ENCODE results near the gene BBS2.

Gene BBS2

DNA sequence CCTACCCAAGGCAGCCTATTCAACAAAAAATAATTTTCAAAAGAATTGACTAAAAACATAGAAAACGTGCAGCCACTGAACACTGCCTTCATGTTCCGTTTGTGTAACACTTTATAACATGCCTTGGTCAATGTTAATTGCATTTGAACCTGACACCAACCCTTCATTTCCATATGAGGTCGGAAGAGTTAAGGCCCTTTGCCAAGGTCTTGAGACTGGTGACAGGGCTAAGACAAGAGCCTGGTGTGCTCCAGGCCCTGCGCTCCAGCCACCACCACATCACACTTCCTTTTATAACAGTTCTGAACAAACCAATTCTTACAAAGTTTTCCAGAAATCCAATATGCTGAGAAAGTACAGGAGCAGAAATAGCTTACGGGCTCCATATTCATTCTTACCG, 4.2 kb downstream of the BBS2 start:
- no peak for DNase-seq (ENCODE audit: low read depth, low spot score)
- CTCF ChIA-PET, result interaction anchor here (1.3 to 5.4 kb wide), 5 partner anchors 9 to 185 kb away, joined by 3 to 49 read pairs (median 15); no protein-coding TSS in a partner anchor
- H3K4me3 ChIP-seq (ENCODE audit: low read depth, low read length), result no peak overlapping the region
- TF ChIP-seq, protein P1, sequence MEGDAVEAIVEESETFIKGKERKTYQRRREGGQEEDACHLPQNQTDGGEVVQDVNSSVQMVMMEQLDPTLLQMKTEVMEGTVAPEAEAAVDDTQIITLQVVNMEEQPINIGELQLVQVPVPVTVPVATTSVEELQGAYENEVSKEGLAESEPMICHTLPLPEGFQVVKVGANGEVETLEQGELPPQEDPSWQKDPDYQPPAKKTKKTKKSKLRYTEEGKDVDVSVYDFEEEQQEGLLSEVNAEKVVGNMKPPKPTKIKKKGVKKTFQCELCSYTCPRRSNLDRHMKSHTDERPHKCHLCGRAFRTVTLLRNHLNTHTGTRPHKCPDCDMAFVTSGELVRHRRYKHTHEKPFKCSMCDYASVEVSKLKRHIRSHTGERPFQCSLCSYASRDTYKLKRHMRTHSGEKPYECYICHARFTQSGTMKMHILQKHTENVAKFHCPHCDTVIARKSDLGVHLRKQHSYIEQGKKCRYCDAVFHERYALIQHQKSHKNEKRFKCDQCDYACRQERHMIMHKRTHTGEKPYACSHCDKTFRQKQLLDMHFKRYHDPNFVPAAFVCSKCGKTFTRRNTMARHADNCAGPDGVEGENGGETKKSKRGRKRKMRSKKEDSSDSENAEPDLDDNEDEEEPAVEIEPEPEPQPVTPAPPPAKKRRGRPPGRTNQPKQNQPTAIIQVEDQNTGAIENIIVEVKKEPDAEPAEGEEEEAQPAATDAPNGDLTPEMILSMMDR (IDR thresholded peaks at IDR 0.05; ENCODE audit: insufficient read depth, low read length, missing control alignments), result no peak
- POLR2A ChIA-PET, result no interaction called here

DNA sequence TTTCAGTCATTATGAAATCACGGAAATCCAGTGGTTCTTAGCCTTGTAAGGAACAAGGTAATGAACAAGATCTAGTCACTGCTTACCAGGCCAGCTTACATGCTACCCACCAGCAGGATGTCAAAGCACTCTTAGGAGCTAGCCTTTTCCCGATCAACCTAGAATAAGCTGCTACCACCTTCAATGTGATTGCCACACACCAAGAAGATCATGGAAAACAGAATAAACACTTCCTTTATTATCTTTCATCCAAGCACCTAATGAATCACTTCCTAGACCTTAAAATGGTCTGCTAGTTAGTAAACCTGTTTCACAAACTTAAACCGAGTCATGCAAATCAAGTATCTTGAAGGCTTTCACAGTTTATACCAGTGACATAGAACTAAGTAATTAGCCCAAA, 5.0 kb downstream of the BBS2 start:
- CTCF ChIA-PET, result interaction anchor here (0.8 to 5.9 kb wide), 11 partner anchors 9 to 187 kb away, joined by 3 to 74 read pairs (median 7); partner anchors contain the start of gene MT1E
- H3K4me3 ChIP-seq (ENCODE audit: low read depth, low read length), result no peak overlapping the region
- no peak for DNase-seq (ENCODE audit: low read depth, low spot score)
- TF ChIP-seq, protein P1 (IDR thresholded peaks at IDR 0.05; ENCODE audit: insufficient read depth, low read length, missing control alignments), result no peak
- POLR2A ChIA-PET, result interaction anchor here (1.1 kb wide), 1 partner anchor 111 kb away, joined by 3 read pairs; the partner anchor contains the start of gene MT1E

DNA sequence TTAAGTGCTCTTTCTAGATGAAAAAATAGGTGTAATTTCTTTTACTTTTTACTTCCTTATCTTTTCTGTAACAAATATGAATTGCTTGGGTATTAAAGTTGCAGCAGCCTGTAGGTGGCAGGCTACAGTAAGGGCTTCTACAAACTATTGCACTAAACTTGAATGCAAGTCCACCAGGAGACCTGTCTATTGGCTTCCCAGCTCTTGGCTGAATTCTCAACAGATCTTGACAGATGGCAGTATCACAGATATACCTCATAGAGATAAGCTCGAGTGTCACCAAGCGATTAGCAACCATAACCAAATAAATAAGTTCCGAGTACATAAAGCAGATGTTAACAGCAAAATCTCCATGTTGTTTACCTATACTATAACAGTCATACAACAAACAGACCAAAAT, 5.9 kb downstream of the BBS2 start:
- H3K4me3 ChIP-seq (ENCODE audit: low read depth, low read length), result no peak overlapping the region
- POLR2A ChIA-PET, result interaction anchor here (1.1 kb wide), 1 partner anchor 112 kb away, joined by 3 read pairs; the partner anchor contains the start of gene MT1E
- CTCF ChIA-PET, result interaction anchor here (0.7 to 5.9 kb wide), 24 partner anchors 8 to 275 kb away, joined by 3 to 74 read pairs (median 4); partner anchors contain the start of gene MT1E
- DNase-seq (ENCODE audit: low read depth, low spot score), result peak; percentile 16
- TF ChIP-seq, protein P1 (IDR thresholded peaks at IDR 0.05; ENCODE audit: insufficient read depth, low read length, missing control alignments), result peak; percentile 58

DNA sequence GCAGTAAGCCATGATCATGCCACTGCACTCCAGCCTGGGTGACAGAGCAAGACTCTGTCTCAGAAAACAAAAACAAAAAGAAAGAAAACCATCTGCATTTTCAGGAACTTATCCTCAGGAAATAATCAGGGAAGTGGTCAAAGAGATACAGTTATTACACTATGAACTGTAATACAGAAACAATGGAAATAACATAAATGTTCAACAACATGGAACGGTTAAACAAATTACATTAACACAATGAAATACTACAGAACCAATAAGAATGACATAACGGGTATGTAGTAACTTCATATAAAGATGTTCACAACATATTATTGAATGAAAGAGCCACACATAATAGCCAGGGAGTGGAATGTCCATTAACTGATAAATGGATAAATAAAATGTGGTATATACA, 6.7 kb downstream of the BBS2 start:
- no peak for DNase-seq (ENCODE audit: low read depth, low spot score)
- no peak overlapping the region for H3K4me3 ChIP-seq (ENCODE audit: low read depth, low read length)
- TF ChIP-seq, protein P1 (IDR thresholded peaks at IDR 0.05; ENCODE audit: insufficient read depth, low read length, missing control alignments), result no peak
- POLR2A ChIA-PET, result no interaction called here
- CTCF ChIA-PET, result interaction anchor here (0.6 to 5.9 kb wide), 17 partner anchors 9 to 276 kb away, joined by 3 to 74 read pairs (median 7); no protein-coding TSS in a partner anchor

DNA sequence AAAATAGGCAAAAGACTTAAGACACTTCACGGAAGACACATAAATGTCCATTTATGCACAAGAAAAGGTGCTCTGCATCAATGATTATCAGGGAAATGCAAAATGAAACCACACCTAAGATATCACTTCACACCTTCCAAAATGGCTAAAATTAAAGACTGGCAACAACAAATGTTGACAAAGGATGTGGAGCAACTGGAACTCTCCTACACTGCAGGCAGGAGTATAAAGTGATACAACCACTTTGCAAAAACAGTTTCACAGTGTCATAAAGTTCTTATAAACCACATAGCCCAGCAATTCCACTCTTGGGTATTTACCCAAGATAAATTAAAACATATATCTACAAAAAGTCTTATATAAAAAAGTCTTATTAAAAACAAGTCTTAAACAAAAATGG, 7.8 kb downstream of the BBS2 start:
- ChIA-PET POLR2A (no interaction called here), CTCF (interaction anchor here (1.5 to 5.9 kb wide), 4 partner anchors 9 to 190 kb away, joined by 4 to 74 read pairs (median 42); no protein-coding TSS in a partner anchor)
- TF ChIP-seq, protein P1 (IDR thresholded peaks at IDR 0.05; ENCODE audit: insufficient read depth, low read length, missing control alignments), result no peak
- no peak overlapping the region for H3K4me3 ChIP-seq (ENCODE audit: low read depth, low read length)
- DNase-seq (ENCODE audit: low read depth, low spot score), result no peak

DNA sequence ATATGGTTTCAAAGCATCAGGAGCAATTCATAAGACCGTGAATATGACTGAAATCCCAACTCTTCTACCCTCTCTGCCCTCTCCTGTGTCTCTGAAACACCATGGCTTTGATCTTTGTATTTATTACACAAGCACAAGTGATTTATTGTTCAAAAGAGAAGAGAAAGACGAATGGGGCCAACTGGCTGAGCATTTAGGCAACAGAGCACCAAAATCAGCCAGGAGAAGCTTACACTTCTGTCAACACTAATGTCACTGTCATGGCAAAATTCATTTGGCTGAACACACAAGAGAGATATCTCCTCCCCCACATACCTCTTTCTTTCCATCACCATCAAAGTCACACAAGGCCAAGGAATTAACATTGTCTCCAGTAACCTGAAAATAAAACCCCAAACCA, 9.3 kb downstream of the BBS2 start:
- no peak overlapping the region for H3K4me3 ChIP-seq (ENCODE audit: low read depth, low read length)
- CTCF ChIA-PET, result interaction anchor here (1.0 to 5.9 kb wide), 7 partner anchors 7 to 191 kb away, joined by 3 to 74 read pairs (median 4); partner anchors contain the start of gene BBS2
- POLR2A ChIA-PET, result no interaction called here
- DNase-seq (ENCODE audit: low read depth, low spot score), result no peak
- TF ChIP-seq, protein P1 (IDR thresholded peaks at IDR 0.05; ENCODE audit: insufficient read depth, low read length, missing control alignments), result no peak
